Measurements from ENCODE around the gene PCNT.

DNA sequence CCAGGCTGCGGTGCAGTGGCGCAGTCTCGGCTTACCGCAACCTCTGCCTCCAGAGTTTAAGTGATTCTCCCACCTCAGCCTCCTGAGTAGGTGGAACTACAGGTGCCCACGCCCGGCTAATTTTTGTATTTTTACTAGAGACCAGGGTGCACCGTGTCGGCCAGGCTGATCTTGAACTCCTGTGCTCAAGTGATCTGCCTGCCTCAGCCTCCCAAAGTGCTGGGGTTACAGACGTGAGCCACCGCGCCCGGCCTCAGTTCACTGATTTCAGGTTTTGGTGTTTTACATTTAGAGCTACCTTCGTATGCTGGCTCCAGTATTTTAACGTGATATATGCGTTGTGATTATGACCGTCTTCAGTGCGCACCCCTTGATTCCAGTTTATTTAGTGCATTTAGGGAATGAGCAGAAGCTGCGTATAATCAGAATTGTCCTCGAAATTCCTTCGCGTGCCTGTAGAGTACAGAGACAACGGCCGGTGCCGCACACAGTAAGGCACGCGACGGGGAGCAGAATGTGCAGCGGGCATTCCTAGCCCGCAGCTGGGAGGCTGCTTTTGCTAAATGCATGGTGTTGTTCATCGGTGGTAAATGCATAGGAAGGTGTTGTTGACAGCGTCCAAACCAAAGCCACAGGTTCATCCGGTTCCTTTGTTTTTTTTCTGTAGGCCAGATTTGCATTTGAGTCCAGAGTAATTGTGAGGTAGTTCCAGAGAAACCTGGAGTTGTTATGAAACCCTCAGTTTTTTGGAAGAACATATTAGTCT lies 85.9 kb downstream of the PCNT start:
- TF ChIP-seq EZH2 (IDR thresholded peaks at IDR 0.05; ENCODE audit: insufficient read depth, poor library complexity, severe bottlenecking) (no peak), EZH2phosphoT487 (IDR thresholded peaks at IDR 0.05; ENCODE audit: insufficient read depth, low read depth) (no peak)

Data from GM23248 (cell line).